OCI-LY1 (cell line): ENCODE data around the gene NFAM1.

ENCODE experiments used
- H2AFZ ChIP-seq: fragments of 200-600 bp; sonication (generic), shearing (Covaris generic); 2 replicates; pipeline ENCODE4 v1.6.0; 2014; ENCODE audit warnings: antibody characterized with exemption, mild to moderate bottlenecking, low read length
- H3F3A ChIP-seq: fragments of 200-600 bp; sonication (generic), shearing (Covaris generic); 2 replicates; pipeline ENCODE4 v1.6.0; 2014; ENCODE audit warnings: mild to moderate bottlenecking, antibody characterized with exemption, low read length, moderate library complexity; ENCODE audit not compliant: insufficient read depth
- H3K27ac ChIP-seq: fragments of 200-600 bp; sonication (generic); 2 replicates; pipeline ENCODE4 v1.5.1; 2014; ENCODE audit warnings: low read length, mixed run types, mild to moderate bottlenecking, low read depth; ENCODE audit not compliant: poor library complexity, severe bottlenecking
- H3K27me3 ChIP-seq: fragments of 200-600 bp; sonication (generic); 2 replicates; pipeline ENCODE4 v1.6.0; 2014; ENCODE audit warnings: antibody characterized with exemption, mild to moderate bottlenecking, low read length, moderate library complexity; ENCODE audit not compliant: insufficient read depth
- H3K36me3 ChIP-seq: fragments of 200-600 bp; sonication (generic); 2 replicates; pipeline ENCODE4 v1.6.1; 2014; ENCODE audit warnings: mild to moderate bottlenecking, antibody characterized with exemption, low read length, moderate library complexity, mixed read lengths; ENCODE audit not compliant: insufficient read depth
- H3K4me1 ChIP-seq: fragments of 200-600 bp; sonication (generic); 2 replicates; pipeline ENCODE4 v1.5.1; 2014; ENCODE audit warnings: mild to moderate bottlenecking, low read length, moderate library complexity; ENCODE audit not compliant: insufficient read depth, severe bottlenecking
- H3K4me2 ChIP-seq: fragments of 200-600 bp; sonication (generic), shearing (Covaris generic); 2 replicates; pipeline ENCODE4 v1.6.1; 2014; ENCODE audit warnings: low read length
- H3K4me3 ChIP-seq: fragments of 200-600 bp; sonication (generic); 2 replicates; pipeline ENCODE4 v1.5.1; 2014; ENCODE audit warnings: low read length, low read depth, mild to moderate bottlenecking, mixed read lengths; ENCODE audit not compliant: poor library complexity, severe bottlenecking
- H3K79me2 ChIP-seq: fragments of 200-600 bp; shearing (Covaris generic); 2 replicates; pipeline ENCODE4 v1.6.1; 2016; ENCODE audit warnings: mixed run types, low read length, mixed read lengths; ENCODE audit not compliant: insufficient read depth
- H3K9ac ChIP-seq: fragments of 200-600 bp; sonication (generic), shearing (Covaris generic); 2 replicates; pipeline ENCODE4 v1.6.1; 2014; ENCODE audit warnings: mild to moderate bottlenecking, low read length, mixed read lengths
- H3K9me2 ChIP-seq: fragments of 200-600 bp; sonication (generic), shearing (Covaris generic); 2 replicates; pipeline ENCODE4 v1.6.1; 2014; ENCODE audit warnings: low read depth, mild to moderate bottlenecking, low read length, mixed read lengths
- H3K9me3 ChIP-seq: fragments of 200-600 bp; shearing (Covaris generic); 2 replicates; pipeline ENCODE4 v1.6.1; 2014; ENCODE audit warnings: low read length, mixed read lengths
- H4K20me1 ChIP-seq: fragments of 200-600 bp; sonication (generic), shearing (Covaris generic); 2 replicates; pipeline ENCODE4 v1.6.0; 2016; ENCODE audit warnings: mild to moderate bottlenecking, low read length; ENCODE audit not compliant: insufficient read depth
- CTCF ChIP-seq: fragments of 200-600 bp; sonication (generic), shearing (Covaris generic); IDR thresholded peaks from 2 replicates; pipeline ENCODE4 v1.5.1; 2017; ENCODE audit warnings: mild to moderate bottlenecking, antibody characterized with exemption, low read length, moderate library complexity, mixed read lengths
- EZH2 ChIP-seq: fragments of 200-600 bp; sonication (generic), shearing (Covaris generic); IDR thresholded peaks from 2 replicates; pipeline ENCODE4 v1.8.0; 2017; ENCODE audit warnings: borderline replicate concordance, mixed run types, mild to moderate bottlenecking, antibody characterized with exemption, low read length, moderate library complexity, mixed read lengths

Gene NFAM1

GRCh38 chr22:42343121-42343454 lies 89.1 kb downstream of the NFAM1 start:
- H3K27me3 ChIP-seq: peaks cover 17% of the 10 kb centered on the region
- H3K4me3 ChIP-seq: no peak overlapping the region
- H3K36me3 ChIP-seq: no peaks in the 10 kb centered on the region
- H3F3A ChIP-seq: no peaks in the 10 kb centered on the region
- H3K9me2 ChIP-seq: no peaks in the 10 kb centered on the region
- TF ChIP-seq CTCF (no peak), EZH2 (no peak)
- H4K20me1 ChIP-seq: no peaks in the 10 kb centered on the region
- H3K9ac ChIP-seq: no peak overlapping the region
- no peak overlapping the region for H3K4me2 ChIP-seq
- no peak overlapping the region for H2AFZ ChIP-seq
- no peaks in the 10 kb centered on the region for H3K9me3 ChIP-seq
- no peaks in the 10 kb centered on the region for H3K4me1 ChIP-seq
- H3K27ac ChIP-seq: no peak overlapping the region
- H3K79me2 ChIP-seq: no peaks in the 10 kb centered on the region

- Histone ChIP-seq H3K36me3 (no peaks in the 10 kb centered on the region), H3K9ac (no peak overlapping the region), H3K9me3 (no peaks in the 10 kb centered on the region), H2AFZ (no peak overlapping the region), H3K4me2 (no peak overlapping the region), H3K27ac (no peak overlapping the region), H4K20me1 (no peaks in the 10 kb centered on the region), H3K27me3 (peaks cover 17% of the 10 kb centered on the region), H3K4me3 (no peak overlapping the region), H3K79me2 (no peaks in the 10 kb centered on the region), H3K4me1 (no peaks in the 10 kb centered on the region), H3K9me2 (no peaks in the 10 kb centered on the region), H3F3A (no peaks in the 10 kb centered on the region)
- TF ChIP-seq EZH2 (no peak), CTCF (no peak)
These were observed 89.6 kb downstream of the NFAM1 start for GRCh38 chr22:42342426-42343120.

GRCh38 chr22:42341779-42342178 lies 90.4 kb downstream of the NFAM1 start:
- TF ChIP-seq EZH2 (no peak), CTCF (no peak)
- Histone ChIP-seq H3K36me3 (no peaks in the 10 kb centered on the region), H3K27ac (no peak overlapping the region), H3K27me3 (peaks cover 21% of the 10 kb centered on the region), H3K4me1 (no peaks in the 10 kb centered on the region), H3K9me3 (no peaks in the 10 kb centered on the region), H3F3A (no peaks in the 10 kb centered on the region), H3K79me2 (no peaks in the 10 kb centered on the region), H3K9ac (no peak overlapping the region), H3K4me3 (no peak overlapping the region), H3K4me2 (no peak overlapping the region), H3K9me2 (no peaks in the 10 kb centered on the region), H4K20me1 (no peaks in the 10 kb centered on the region), H2AFZ (no peak overlapping the region)
